ENCODE results near the gene TSC22D2. TPM values are rescaled to one million over a fixed set of nuclear protein-coding genes. Genes with fewer than 3 reads are reported as not detected.

TSC22D2 gene
- total and polyA plus RNA-seq, 2 of the 4 experiments (the other 2 are of a cell fraction), result 12.2 to 20.5 TPM

DNA sequence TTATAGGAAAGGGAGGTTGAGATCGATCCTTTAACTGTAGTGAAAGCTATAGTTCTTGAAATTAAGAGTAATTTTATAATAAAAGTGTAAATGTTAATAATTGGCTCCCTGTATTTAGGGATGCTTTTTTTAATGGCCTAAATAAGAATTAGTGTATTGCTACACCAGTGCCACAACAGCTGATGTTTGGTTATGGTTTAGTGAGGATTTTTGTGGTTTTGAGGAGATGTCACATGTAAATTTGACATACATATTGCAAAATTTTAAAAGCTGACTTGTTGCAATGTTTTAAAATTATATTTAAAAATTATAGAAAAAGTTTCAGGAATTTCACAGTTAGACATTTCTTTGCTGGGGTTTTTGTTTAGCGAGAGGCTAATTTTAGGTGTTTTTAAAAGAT, 3.9 kb downstream of the TSC22D2 start:
- Histone ChIP-seq H2BK15ac (ENCODE audit: low read depth, low read length) (no peak overlapping the region), H4K5ac (ENCODE audit: low read depth, low read length) (no peak overlapping the region), H3K4ac (ENCODE audit: low read depth, low read length) (no peak overlapping the region), H2AFZ (replicated peaks; ENCODE audit: low read length, poor library complexity) (no peak overlapping the region), H4K20me1 (ENCODE audit: insufficient read depth, low read length) (peaks cover 72% of the 10 kb centered on the region), H3K23ac (ENCODE audit: low read depth, low read length) (no peak overlapping the region), H3K4me2 (ENCODE audit: low read depth, low read length) (peak overlapping the region; percentile 99; the same call in 1 of the 2 replicates), H3K18ac (ENCODE audit: low read depth, low read length) (no peak overlapping the region), H3K27ac (ENCODE audit: insufficient read depth, low read length) (no peak overlapping the region), H3K9me1 (ENCODE audit: insufficient read depth, low read length) (no peaks in the 10 kb centered on the region; the same call in 1 of the 2 replicates), H2BK5ac (ENCODE audit: low read depth, low read length, poor library complexity, severe bottlenecking) (peak overlapping the region; percentile 95), H3K56ac (ENCODE audit: extremely low read depth, insufficient read depth, low read length) (no peak overlapping the region), H3K79me1 (ENCODE audit: low read depth in 1 of 2, low read length in 2 of 2) (no peaks in the 10 kb centered on the region; a peak in 1 of 4 replicates), H4K8ac (ENCODE audit: low read depth in 2 of 2, low read length in 2 of 2) (no peak overlapping the region), H4K91ac (ENCODE audit: insufficient read depth, low read depth, low read length) (no peak overlapping the region), H2BK20ac (ENCODE audit: low read depth, low read length) (no peak overlapping the region), H3K4me3 (ENCODE audit: insufficient read depth, low read depth, low read length) (peak overlapping the region; percentile 76), H3K14ac (replicated peaks; ENCODE audit: low read depth, low read length) (no peak overlapping the region), H2AK5ac (ENCODE audit: low read depth, low read length) (no peak overlapping the region), H3K27me3 (ENCODE audit: control insufficient read depth, insufficient read depth, low read length) (no peaks in the 10 kb centered on the region), H3K9ac (ENCODE audit: low read depth, low read length) (peak overlapping the region; percentile 93; the same call in 1 of the 2 replicates), H3K9me3 (ENCODE audit: control insufficient read depth, insufficient read depth, low read length) (no peaks in the 10 kb centered on the region), H3K4me1 (ENCODE audit: control insufficient read depth, insufficient read depth, low read length) (peaks cover 5% of the 10 kb centered on the region), H3K36me3 (ENCODE audit: control insufficient read depth, insufficient read depth, low read length) (peaks cover 6% of the 10 kb centered on the region), H2BK120ac (ENCODE audit: low read depth, low read length) (no peak overlapping the region), H2AK9ac (replicated peaks; ENCODE audit: low read depth, low read length, poor library complexity) (no peak overlapping the region)
- TF ChIP-seq CHD1 (IDR thresholded peaks at IDR 0.05; ENCODE audit: low read depth, low read length) (no peak), CEBPB (IDR thresholded peaks at IDR 0.05; ENCODE audit: low read depth, low read length) (peak; percentile 45; the same call in 1 of the 2 replicates)
- ChIA-PET CTCF (interaction anchor here (1.2 to 1.9 kb wide), 3 partner anchors 83 to 184 kb away, joined by 3 to 7 read pairs (median 4); no protein-coding TSS in a partner anchor), POLR2A (ENCODE audit: unreplicated experiment) (no interaction called here)
- BruUV-seq (replicated peaks), result no TSS peak
- ATAC-seq (ENCODE audit: low read depth) (no peak), DNase-seq (peak; percentile 33)
- dilution Hi-C loops (cut with HindIII; ENCODE audit: low sequenced_read_pairs, unreplicated experiment), result no loop called here
- in situ Hi-C loops (cut with MboI; ENCODE audit: low sequenced_read_pairs), result no loop called here
- WGBS, 2 experiments (ENCODE audit: extremely low coverage in 2 of 2, insufficient read length in 1 of 2), result no CpG with 5 or more reads among the region's 2 CpGs
- intact Hi-C loops (cut with micrococcal nuclease), result loop anchor here (1.0 kb wide), 2 partner anchors 40 to 83 kb away; no protein-coding TSS in a partner anchor
